Measurements from ENCODE around the gene LRCH4.

DNA sequence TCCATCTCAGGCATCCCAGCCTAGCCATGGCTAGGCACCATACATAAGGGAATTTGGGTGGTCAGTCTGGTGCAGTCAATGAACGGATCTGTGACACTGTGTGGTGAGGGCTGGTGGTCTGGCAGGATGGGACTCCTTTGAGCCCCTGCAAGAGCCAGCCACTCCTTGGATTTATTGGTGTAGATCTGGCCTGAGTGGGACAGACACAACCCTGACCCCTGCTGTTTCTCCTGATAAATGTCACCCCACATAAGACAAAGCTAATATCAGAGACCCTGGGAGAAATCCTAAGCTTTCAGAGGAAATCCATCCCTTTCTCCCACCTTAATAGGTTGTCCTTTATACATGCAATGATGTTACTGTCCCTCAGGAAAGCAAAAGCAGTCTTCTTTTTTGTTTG lies 2.5 kb upstream of the LRCH4 start:
- TF ChIP-seq POLR2AphosphoS5 (IDR thresholded peaks at IDR 0.05; ENCODE audit: low read depth, low read length) (no peak), CTCF (IDR thresholded peaks at IDR 0.05) (no peak), REST (IDR thresholded peaks at IDR 0.05; ENCODE audit: insufficient read depth in 1 of 2, low read depth in 2 of 2, low read length in 1 of 2) (no peak), TCF7L2 (IDR thresholded peaks at IDR 0.05; ENCODE audit: low read depth, low read length) (no peak)
